SKM-1 (cell line): ENCODE data around the gene SIX5.

ENCODE experiments used
- DNase-seq: peaks from one replicate; lab custom pipeline; 2025; ENCODE audit not compliant: unreplicated experiment; lab: John Stamatoyannopoulos, UW

Gene SIX5

DNA sequence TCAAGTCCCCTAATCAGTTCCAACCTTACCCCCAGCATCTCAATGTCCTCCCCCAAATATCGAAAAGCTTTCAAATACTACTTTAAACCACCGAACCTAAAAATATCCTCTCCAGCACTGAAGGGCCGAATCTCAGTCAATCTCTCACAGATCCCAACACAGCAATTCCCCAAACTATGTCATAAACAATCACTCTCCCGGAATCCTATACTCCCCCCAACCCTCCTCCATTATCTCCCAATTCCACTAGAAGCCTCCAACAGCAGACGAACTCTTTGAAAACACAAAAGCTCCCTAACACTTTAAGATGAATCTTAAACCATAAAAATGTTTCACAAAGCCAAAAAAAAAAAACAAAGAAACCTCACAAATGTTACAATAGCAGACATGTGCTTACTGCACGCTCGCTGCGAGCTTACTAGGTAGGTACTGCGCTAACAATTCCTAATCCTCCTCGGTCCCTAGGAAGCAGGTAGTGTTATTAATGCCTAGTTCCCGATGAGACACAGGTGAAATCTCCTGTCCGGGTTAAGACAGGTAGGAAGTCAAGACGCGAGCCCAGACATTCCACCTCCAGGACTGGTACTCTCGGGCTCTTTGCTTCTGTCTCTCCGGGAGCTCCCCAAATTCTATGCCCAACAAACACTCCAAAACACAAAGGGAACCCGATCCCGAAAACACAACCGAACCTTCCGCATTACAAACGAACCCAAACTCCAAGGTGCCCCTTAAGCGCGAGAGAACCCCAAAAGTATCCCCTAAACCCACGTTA is 52.5 kb downstream of the SIX5 start:
- no peak for DNase-seq

DNA sequence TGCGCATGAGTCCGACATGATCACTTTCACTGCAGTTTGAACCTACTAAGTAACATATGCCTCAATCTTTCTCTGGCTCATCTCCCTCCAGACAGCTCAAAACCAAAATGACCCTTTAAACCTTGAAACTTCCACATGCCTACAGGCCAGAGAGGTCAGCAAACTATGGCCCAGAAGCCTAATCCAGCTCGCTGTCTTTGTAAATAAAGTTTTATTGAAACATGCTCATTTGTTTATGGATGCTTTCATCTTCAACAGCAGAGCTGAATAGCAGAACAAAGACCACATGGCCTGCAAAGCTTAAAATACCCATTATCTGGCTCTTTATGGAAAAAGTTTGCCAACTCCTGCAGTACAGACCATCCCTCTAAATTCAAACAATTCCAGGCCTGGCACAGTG is 53.9 kb downstream of the SIX5 start:
- no peak for DNase-seq
